Natural killer cell (primary cell): Measurements from ENCODE around the gene AKAP8L. TPM values are rescaled to one million over a fixed set of nuclear protein-coding genes. Genes with fewer than 3 reads are reported as not detected.
"Not testable (repeated sequence)": the region's sequence is repeated elsewhere in the genome, so short reads cannot be mapped to it uniquely, and the experiment has no call there.

Experiments
- ATAC-seq, 3 donors: fragments of 150-1000 bp in 2 of 3; fragments of 200-7000 bp in 1 of 3; cut with Tn5 transposase; 1 replicate in 1 of 3; 2 replicates in 2 of 3; pipeline ENCODE4 v1.10.0; 2021; ENCODE audit warnings: mild to moderate bottlenecking in 2 of 3, moderate library complexity in 2 of 3
- DNase-seq, 2 donors: peaks; one replicate each; pipeline versions ENCODE4 v3.0.0 to v3.0.0-alpha.2; 2013 to 2021; ENCODE audit warnings: mixed read lengths in 1 of 2
- H3K27ac ChIP-seq: one replicate; pipeline ENCODE4 v1.5.1; 2013; ENCODE audit warnings: mild to moderate bottlenecking, low read length
- H3K27me3 ChIP-seq: one replicate; pipeline ENCODE4 v1.6.1; 2013; ENCODE audit warnings: low read length; ENCODE audit not compliant: control insufficient read depth, insufficient read depth
- H3K36me3 ChIP-seq: one replicate; pipeline ENCODE4 v1.6.1; 2013; ENCODE audit warnings: low read length; ENCODE audit not compliant: control insufficient read depth, insufficient read depth
- H3K4me1 ChIP-seq: one replicate; pipeline ENCODE4 v1.6.1; 2013; ENCODE audit warnings: low read length; ENCODE audit not compliant: control insufficient read depth, insufficient read depth
- H3K4me3 ChIP-seq: one replicate; pipeline ENCODE4 v1.5.1; 2013; ENCODE audit warnings: low read length
- H3K9me3 ChIP-seq: one replicate; pipeline ENCODE4 v1.6.1; 2013; ENCODE audit warnings: low read length; ENCODE audit not compliant: control insufficient read depth, insufficient read depth
- H3K27ac Mint-ChIP-seq, 2 donors: one replicate each; pipeline ENCODE4 v1.8.0; 2022; ENCODE audit warnings: mild to moderate bottlenecking in 2 of 2, mixed read lengths in 2 of 2, moderate library complexity in 1 of 2
- H3K27me3 Mint-ChIP-seq, 2 donors: one replicate each; pipeline ENCODE4 v1.8.0; 2022; ENCODE audit warnings: low read depth in 2 of 2, mixed read lengths in 2 of 2
- H3K36me3 Mint-ChIP-seq: one replicate; pipeline ENCODE4 v1.8.0; 2022; ENCODE audit warnings: mixed read lengths
- H3K4me1 Mint-ChIP-seq, 2 donors: one replicate each; pipeline ENCODE4 v1.8.0; 2022; ENCODE audit warnings: mixed read lengths in 2 of 2
- H3K4me3 Mint-ChIP-seq: one replicate; pipeline ENCODE4 v1.8.0; 2022; ENCODE audit warnings: mild to moderate bottlenecking, moderate library complexity, mixed read lengths
- H3K9me3 Mint-ChIP-seq, 2 donors: one replicate each; pipeline ENCODE4 v1.8.0; 2022; ENCODE audit warnings: mixed read lengths in 2 of 2
- WGBS: methylation state at CpG from one replicate; pipeline ENCODE4 v1.1.7; 2013; ENCODE audit warnings: missing lambda C conversion rate; ENCODE audit not compliant: insufficient coverage; 5-methylcytosine and 5-hydroxymethylcytosine counted together
- intact Hi-C: fragments of 100-400 bp; cut with micrococcal nuclease; formaldehyde crosslinking; loops from one replicate; pipeline ENCODE4 v1.14.2; 2022
- total RNA-seq, 4 donors: library from RNA; stranded (reverse); fragments of 120-200 nt in 1 of 4; gene quantifications; one replicate each; pipeline versions ENCODE4 v1.2.3 to v1.2.4, GENCODE V29; 2013 to 2022
- TF ChIP-seq, protein P1 (sequence below): fragments of 200-600 bp; IDR thresholded peaks from one replicate; pipeline ENCODE4 v1.8.0; 2022; ENCODE audit warnings: antibody characterized with exemption

The AKAP8L gene
- total RNA-seq, 3 donors from 2014 or later (not counting 1 experiment from before 2014, with no cell fraction given) = 144 to 174 (median 173) TPM

- H3K36me3 Mint-ChIP-seq = peaks cover 16% of the 10 kb centered on the region
- ATAC-seq (no peak), DNase-seq (no peak)
- peaks cover 9% of the 10 kb centered on the region for H3K4me1 ChIP-seq
- H3K36me3 ChIP-seq = peaks cover 61% of the 10 kb centered on the region
- no peaks in the 10 kb centered on the region for H3K9me3 ChIP-seq
- no peak overlapping the region for H3K4me3 ChIP-seq
- no peaks in the 10 kb centered on the region for H3K27me3 Mint-ChIP-seq
- no peaks in the 10 kb centered on the region for H3K9me3 Mint-ChIP-seq
- H3K27ac ChIP-seq = no peak overlapping the region
- intact Hi-C loops = no loop called here
- TF ChIP-seq, protein P1, sequence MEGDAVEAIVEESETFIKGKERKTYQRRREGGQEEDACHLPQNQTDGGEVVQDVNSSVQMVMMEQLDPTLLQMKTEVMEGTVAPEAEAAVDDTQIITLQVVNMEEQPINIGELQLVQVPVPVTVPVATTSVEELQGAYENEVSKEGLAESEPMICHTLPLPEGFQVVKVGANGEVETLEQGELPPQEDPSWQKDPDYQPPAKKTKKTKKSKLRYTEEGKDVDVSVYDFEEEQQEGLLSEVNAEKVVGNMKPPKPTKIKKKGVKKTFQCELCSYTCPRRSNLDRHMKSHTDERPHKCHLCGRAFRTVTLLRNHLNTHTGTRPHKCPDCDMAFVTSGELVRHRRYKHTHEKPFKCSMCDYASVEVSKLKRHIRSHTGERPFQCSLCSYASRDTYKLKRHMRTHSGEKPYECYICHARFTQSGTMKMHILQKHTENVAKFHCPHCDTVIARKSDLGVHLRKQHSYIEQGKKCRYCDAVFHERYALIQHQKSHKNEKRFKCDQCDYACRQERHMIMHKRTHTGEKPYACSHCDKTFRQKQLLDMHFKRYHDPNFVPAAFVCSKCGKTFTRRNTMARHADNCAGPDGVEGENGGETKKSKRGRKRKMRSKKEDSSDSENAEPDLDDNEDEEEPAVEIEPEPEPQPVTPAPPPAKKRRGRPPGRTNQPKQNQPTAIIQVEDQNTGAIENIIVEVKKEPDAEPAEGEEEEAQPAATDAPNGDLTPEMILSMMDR = no peak
- 78% methylated on average over 3 of the region's 3 CpGs for WGBS
- no peaks in the 10 kb centered on the region for H3K27me3 ChIP-seq
- H3K4me3 Mint-ChIP-seq = no peak overlapping the region
- peaks cover 7 to 16% of the 10 kb centered on the region in 2 donors for H3K4me1 Mint-ChIP-seq
- H3K27ac Mint-ChIP-seq = peak overlapping the region; percentile 2 to 63
Measured at GRCh38 chr19:15358918-15359317, 59.9 kb downstream of the AKAP8L start.

DNA sequence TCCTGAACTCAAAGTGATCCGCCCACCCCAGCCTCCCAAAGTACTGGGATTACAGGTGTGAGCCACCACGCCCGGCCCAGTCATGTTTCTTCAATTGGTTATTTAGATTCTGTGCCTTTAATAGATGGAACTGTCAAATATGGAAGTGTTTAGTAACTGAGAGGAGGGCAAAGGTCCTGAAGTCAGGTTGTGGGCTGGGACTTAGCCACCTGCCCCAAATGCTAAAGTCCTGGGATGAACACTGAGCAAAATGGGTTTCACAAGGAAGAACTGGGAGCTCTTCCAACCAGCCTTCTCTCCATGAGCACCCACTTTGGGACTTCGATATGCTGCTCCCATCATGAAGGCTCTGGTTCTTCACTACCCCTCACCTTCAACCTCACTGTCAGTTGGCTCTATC lies 60.9 kb downstream of the AKAP8L start:
- DNase-seq = no peak
- Mint-ChIP-seq H3K4me3 (no peak overlapping the region), H3K9me3 (no peaks in the 10 kb centered on the region), H3K27me3 (no peaks in the 10 kb centered on the region), H3K4me1 (peaks cover 7 to 16% of the 10 kb centered on the region in 2 donors), H3K36me3 (peaks cover 16% of the 10 kb centered on the region), H3K27ac (no peak overlapping the region)
- TF ChIP-seq, protein P1 = no peak
- 98% methylated on average over 4 of the region's 4 CpGs for WGBS
- Histone ChIP-seq H3K27me3 (no peaks in the 10 kb centered on the region), H3K36me3 (peaks cover 65% of the 10 kb centered on the region), H3K9me3 (no peaks in the 10 kb centered on the region), H3K4me1 (peaks cover 9% of the 10 kb centered on the region), H3K27ac (no peak overlapping the region), H3K4me3 (no peak overlapping the region)
- ATAC-seq = no peak
- intact Hi-C loops = no loop called here

- Mint-ChIP-seq H3K9me3 (no peaks in the 10 kb centered on the region), H3K4me1 (peaks cover 0 to 7% of the 10 kb centered on the region in 2 donors), H3K36me3 (peaks cover 9% of the 10 kb centered on the region), H3K27ac (no peak overlapping the region), H3K4me3 (no peak overlapping the region), H3K27me3 (no peaks in the 10 kb centered on the region)
- no peak for DNase-seq
- H3K4me3 ChIP-seq = no peak overlapping the region
- 95% methylated on average over 27 of the region's 27 CpGs for WGBS
- no peak overlapping the region for H3K27ac ChIP-seq
- ATAC-seq = peak in 1 of 3 donors; percentile 19
- H3K9me3 ChIP-seq = no peaks in the 10 kb centered on the region
- no peaks in the 10 kb centered on the region for H3K27me3 ChIP-seq
- no peaks in the 10 kb centered on the region for H3K4me1 ChIP-seq
- H3K36me3 ChIP-seq = peaks cover 43% of the 10 kb centered on the region
- TF ChIP-seq, protein P1 = no peak
- intact Hi-C loops = no loop called here
Measured at GRCh38 chr19:15354566-15355296, 64.1 kb downstream of the AKAP8L start.

DNA sequence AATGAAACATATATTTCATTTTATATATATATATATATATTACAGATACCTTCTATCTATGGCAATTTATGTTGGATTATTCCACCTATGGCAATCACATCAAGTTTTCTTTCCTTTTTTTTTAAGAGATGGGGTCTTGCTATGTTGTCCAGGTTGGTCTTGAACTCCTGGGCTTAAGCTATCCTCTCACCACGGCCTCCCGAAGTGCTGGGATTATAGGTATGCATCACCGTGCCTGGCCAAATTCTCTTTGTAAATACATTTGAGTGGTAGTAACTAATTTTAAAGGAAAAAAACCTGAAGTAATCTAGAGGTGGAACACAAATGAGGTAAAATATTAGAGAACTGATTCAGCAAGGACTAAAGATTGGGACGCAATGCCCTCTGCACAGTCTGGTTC lies 64.9 kb downstream of the AKAP8L start:
- no peak overlapping the region for H3K27ac Mint-ChIP-seq
- H3K36me3 ChIP-seq = peaks cover 40% of the 10 kb centered on the region

GRCh38 chr19:15352535-15352934 lies 66.3 kb downstream of the AKAP8L start:
- not testable (repeated sequence) for H3K27me3 ChIP-seq

More for the DNA sequence above, 64.9 kb downstream of the AKAP8L start:
- Mint-ChIP-seq H3K4me1 (peaks cover 0 to 3% of the 10 kb centered on the region in 2 donors), H3K4me3 (no peak overlapping the region), H3K27me3 (no peaks in the 10 kb centered on the region), H3K9me3 (no peaks in the 10 kb centered on the region), H3K36me3 (peaks cover 6% of the 10 kb centered on the region)
- Histone ChIP-seq H3K4me1 (no peaks in the 10 kb centered on the region), H3K9me3 (no peaks in the 10 kb centered on the region), H3K4me3 (no peak overlapping the region), H3K27me3 (no peaks in the 10 kb centered on the region), H3K27ac (no peak overlapping the region)
- no peak for ATAC-seq
- intact Hi-C loops = no loop called here
- TF ChIP-seq, protein P1 = no peak
- DNase-seq = no peak
- 83% methylated on average over 3 of the region's 4 CpGs for WGBS

More at GRCh38 chr19:15352535-15352934, 66.3 kb downstream of the AKAP8L start:
- H3K36me3 Mint-ChIP-seq, H3K27ac ChIP-seq, H3K4me3 ChIP-seq, H3K9me3 Mint-ChIP-seq, intact Hi-C loops, H3K4me1 ChIP-seq, H3K27ac Mint-ChIP-seq, ATAC-seq, DNase-seq, H3K4me3 Mint-ChIP-seq, H3K4me1 Mint-ChIP-seq, H3K9me3 ChIP-seq, H3K27me3 Mint-ChIP-seq: not testable (repeated sequence)
- WGBS = 89% methylated on average over 8 of the region's 8 CpGs
- peaks cover 26% of the 10 kb centered on the region for H3K36me3 ChIP-seq
